OCI-LY3 (cell line): ENCODE measurements around the gene SYT2.

Experiments
- EZH2phosphoT487 ChIP-seq: fragments of 200-600 bp; shearing (Covaris generic); IDR thresholded peaks from 2 replicates; pipeline ENCODE4 v1.6.1; 2018; ENCODE audit warnings: antibody characterized with exemption, mixed run types, low read depth
- TF ChIP-seq, protein P1 (sequence below): fragments of 200-600, 300-600 bp; sonication (generic); IDR thresholded peaks from 2 replicates; pipeline ENCODE4 v1.5.1; 2014; ENCODE audit warnings: antibody characterized with exemption, low read length, low read depth

DNA sequence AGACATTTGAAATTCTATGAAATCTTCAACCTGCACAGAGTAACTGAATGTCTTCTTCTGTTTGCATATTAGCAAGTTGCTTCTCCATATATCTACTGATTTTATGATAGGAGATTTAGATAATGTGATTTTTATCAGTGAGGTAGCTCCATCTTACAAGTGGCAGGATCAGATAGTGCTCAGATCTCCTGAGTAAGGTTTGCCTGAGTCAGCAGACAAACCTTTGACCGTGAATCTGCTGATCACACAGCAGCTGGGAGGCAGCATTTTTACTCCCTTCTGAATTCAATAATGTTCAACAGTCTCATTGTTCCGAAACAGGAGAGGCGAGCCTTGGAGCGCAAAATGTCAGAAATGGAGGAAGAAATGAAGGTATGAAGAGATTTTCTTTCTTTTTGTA is 141.4 kb downstream of the SYT2 start:
- TF ChIP-seq, protein P1, sequence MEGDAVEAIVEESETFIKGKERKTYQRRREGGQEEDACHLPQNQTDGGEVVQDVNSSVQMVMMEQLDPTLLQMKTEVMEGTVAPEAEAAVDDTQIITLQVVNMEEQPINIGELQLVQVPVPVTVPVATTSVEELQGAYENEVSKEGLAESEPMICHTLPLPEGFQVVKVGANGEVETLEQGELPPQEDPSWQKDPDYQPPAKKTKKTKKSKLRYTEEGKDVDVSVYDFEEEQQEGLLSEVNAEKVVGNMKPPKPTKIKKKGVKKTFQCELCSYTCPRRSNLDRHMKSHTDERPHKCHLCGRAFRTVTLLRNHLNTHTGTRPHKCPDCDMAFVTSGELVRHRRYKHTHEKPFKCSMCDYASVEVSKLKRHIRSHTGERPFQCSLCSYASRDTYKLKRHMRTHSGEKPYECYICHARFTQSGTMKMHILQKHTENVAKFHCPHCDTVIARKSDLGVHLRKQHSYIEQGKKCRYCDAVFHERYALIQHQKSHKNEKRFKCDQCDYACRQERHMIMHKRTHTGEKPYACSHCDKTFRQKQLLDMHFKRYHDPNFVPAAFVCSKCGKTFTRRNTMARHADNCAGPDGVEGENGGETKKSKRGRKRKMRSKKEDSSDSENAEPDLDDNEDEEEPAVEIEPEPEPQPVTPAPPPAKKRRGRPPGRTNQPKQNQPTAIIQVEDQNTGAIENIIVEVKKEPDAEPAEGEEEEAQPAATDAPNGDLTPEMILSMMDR = no peak
- TF ChIP-seq EZH2phosphoT487 = no peak
